BJ (cell line): Measurements from ENCODE around the gene GFI1. TPM values are rescaled to one million over a fixed set of nuclear protein-coding genes. Genes with fewer than 3 reads are reported as not detected.

Experiments used
- CTCF ChIA-PET: fragments of 350-600 bp; formaldehyde crosslinking; extraction: SDS; loops from one replicate; lab custom pipeline; 2021; ENCODE audit warnings: antibody characterized with exemption, inconsistent platforms; lab: Yijun Ruan, JAX
- POLR2A ChIA-PET: fragments of 300-600 bp; sonication (Branson Sonifier 250); formaldehyde crosslinking; extraction: SDS; loops from one replicate; lab custom pipeline; 2021; ENCODE audit warnings: antibody characterized with exemption; lab: Charles Lee
- DNase-seq: peaks from one replicate; pipeline ENCODE4 v3.0.0-alpha.2; 2011; ENCODE audit warnings: low read depth
- H3K27me3 ChIP-seq: 2 replicates; pipeline ENCODE4 v1.6.0; 2011; ENCODE audit warnings: low read length; ENCODE audit not compliant: control insufficient read depth, insufficient read depth
- H3K36me3 ChIP-seq: 2 replicates; pipeline ENCODE4 v1.5.1; 2011; ENCODE audit warnings: low read length; ENCODE audit not compliant: control insufficient read depth, insufficient read depth
- H3K4me3 ChIP-seq: 2 replicates; pipeline ENCODE4 v1.5.1; 2011; ENCODE audit warnings: low read depth, mild to moderate bottlenecking, control low read depth, low read length
- polyA plus RNA-seq: library from polyadenylated mRNA; depleted of rRNA; stranded (reverse); fragments of >200 nt; gene quantifications from 2 replicates; pipeline ENCODE4 v1.2.3, GENCODE V29; 2011
- TF ChIP-seq, protein P1 (sequence below): IDR thresholded peaks from 2 replicates; pipeline ENCODE4 v1.5.1; 2011; ENCODE audit warnings: low read depth, mild to moderate bottlenecking, control low read depth, inconsistent platforms, low read length, moderate library complexity; ENCODE audit not compliant: insufficient read depth

The GFI1 gene
- polyA plus RNA-seq, 1 experiment, result 0.07 TPM

DNA sequence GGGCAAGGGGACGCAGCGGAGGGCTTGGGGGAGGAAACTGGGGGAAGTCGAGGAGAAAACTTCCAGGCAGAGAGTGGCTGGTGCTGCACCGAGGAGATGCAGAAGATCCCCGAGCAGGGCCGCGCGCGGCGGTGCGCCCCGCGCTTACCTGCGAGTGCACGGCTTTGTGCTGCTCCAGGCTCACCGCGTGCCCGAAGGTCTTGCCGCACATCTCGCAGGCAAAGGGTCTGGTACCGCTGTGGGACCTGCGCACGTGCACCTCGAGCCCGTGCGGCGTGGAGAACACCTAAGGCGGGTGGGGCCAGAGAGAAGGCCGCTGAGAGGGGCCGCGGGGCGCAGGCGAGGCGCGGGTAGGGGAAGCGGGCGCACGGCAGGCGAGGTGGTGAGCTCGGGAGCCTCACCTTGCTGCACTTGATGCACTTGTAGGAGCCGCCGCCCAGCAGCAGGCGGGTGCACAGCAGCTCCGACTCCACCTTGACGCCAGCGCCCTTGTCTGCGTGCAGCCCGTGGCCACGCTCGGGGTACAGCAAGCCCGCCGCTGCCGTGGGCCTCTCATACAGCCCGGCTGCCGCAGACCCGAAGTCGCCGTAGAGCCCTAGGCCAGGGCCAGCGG, 6.4 kb downstream of the GFI1 start:
- TF ChIP-seq, protein P1, sequence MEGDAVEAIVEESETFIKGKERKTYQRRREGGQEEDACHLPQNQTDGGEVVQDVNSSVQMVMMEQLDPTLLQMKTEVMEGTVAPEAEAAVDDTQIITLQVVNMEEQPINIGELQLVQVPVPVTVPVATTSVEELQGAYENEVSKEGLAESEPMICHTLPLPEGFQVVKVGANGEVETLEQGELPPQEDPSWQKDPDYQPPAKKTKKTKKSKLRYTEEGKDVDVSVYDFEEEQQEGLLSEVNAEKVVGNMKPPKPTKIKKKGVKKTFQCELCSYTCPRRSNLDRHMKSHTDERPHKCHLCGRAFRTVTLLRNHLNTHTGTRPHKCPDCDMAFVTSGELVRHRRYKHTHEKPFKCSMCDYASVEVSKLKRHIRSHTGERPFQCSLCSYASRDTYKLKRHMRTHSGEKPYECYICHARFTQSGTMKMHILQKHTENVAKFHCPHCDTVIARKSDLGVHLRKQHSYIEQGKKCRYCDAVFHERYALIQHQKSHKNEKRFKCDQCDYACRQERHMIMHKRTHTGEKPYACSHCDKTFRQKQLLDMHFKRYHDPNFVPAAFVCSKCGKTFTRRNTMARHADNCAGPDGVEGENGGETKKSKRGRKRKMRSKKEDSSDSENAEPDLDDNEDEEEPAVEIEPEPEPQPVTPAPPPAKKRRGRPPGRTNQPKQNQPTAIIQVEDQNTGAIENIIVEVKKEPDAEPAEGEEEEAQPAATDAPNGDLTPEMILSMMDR, result no peak
- no peaks in the 10 kb centered on the region for H3K36me3 ChIP-seq
- no peak overlapping the region for H3K4me3 ChIP-seq
- DNase-seq, result no peak
- H3K27me3 ChIP-seq, result peaks cover 70% of the 10 kb centered on the region
- POLR2A ChIA-PET, result no interaction called here
- CTCF ChIA-PET, result no interaction called here

DNA sequence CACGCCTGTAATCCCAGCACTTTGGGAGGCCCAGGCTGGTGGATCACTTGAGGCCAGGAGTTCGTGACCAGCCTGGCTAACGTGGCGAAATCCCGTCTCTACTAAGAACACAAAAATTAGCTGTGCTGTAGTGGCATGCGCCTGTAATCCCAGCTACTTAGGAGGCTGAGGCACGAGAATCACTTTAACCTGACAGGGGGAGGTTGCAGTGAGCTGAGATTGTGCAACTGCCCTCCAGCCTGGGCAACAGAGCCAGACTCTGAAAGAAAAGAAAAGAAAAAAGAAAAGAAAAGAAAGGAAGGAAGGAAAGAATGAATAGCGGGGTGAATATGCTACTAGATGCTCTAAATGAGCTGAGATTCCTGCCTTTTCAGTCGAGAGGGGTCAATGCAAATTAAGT, 7.1 kb downstream of the GFI1 start:
- Histone ChIP-seq H3K27me3 (peaks cover 63% of the 10 kb centered on the region), H3K4me3 (no peak overlapping the region)
- TF ChIP-seq, protein P1, result no peak

DNA sequence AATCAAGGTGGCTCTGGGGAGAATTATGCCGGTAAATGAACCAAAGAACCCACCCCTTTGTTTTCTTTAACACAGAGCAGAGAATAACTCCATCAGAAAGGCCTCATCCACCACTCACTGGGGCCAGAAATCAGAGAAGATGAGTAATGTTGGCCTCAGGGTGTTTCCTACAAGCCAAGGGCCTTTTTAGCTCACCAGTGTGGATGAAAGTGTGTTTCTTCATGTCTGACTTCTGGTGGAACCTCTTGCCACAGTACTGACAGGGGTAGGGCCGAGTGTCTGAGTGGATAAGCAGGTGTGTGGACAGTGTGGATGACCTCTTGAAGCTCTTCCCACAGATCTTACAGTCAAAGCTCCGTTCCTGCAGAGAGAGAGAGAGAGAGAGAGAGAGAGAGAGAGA, 8.3 kb downstream of the GFI1 start:
- Histone ChIP-seq H3K4me3 (no peak overlapping the region), H3K36me3 (no peaks in the 10 kb centered on the region), H3K27me3 (peaks cover 53% of the 10 kb centered on the region)
- TF ChIP-seq, protein P1, result no peak
- ChIA-PET CTCF (no interaction called here), POLR2A (no interaction called here)
- DNase-seq, result no peak

More for the DNA sequence above, 7.1 kb downstream of the GFI1 start:
- POLR2A ChIA-PET, result no interaction called here
- no peak for DNase-seq
- CTCF ChIA-PET, result no interaction called here
- H3K36me3 ChIP-seq, result no peaks in the 10 kb centered on the region

DNA sequence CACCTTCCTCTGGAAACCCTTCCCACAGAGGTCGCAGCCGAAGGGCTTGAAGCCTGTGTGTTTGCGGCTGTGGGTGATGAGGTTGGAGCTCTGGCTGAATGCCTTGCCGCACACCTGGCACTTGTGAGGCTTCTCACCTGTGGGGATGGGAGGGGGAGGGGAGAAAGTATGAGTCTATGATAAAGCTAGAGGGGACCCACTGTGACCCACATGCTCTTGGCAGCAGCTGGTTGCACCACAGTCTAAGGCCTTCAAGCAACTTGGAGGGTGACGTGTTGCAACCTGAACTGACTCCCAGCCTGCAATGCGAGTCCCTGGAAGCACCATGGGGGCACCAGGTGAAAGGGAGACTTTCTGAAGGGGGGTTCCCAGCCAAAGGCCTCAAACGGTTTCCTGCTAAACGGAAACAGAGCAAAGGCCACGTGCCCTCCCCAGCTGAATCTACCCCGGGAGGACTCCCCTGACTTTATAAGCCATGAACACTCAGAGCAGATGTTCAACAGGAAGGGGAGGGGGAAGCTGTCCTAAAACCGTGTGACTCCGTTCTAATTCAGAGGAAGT, 10.6 kb downstream of the GFI1 start:
- H3K36me3 ChIP-seq, result no peaks in the 10 kb centered on the region
- TF ChIP-seq, protein P1, result no peak
- H3K27me3 ChIP-seq, result peaks cover 37% of the 10 kb centered on the region
- ChIA-PET CTCF (no interaction called here), POLR2A (no interaction called here)
- H3K4me3 ChIP-seq, result no peak overlapping the region
- DNase-seq, result no peak

DNA sequence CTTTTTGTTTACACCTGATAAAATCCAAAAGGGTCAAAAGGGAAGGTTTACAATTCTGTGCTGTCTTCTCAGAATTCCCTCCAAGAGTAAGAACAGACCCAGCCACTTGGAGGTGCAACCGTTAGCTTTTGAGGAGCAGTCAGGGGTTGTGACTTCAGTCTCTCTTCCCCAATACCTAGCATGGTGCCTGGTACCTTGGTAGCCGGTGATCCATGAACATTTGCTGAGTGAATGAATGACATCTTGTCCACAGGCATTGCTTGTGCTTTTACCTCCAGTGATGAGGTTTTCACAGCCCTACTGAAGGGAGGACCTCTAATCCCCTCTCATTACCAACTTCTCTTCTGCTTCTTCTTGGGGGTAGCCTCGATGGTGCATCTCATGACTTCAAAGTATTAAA, 11.7 kb downstream of the GFI1 start:
- CTCF ChIA-PET, result interaction anchor here (1.2 kb wide), 1 partner anchor 12 kb away, joined by 4 read pairs; the partner anchor contains the start of gene GFI1
- no peak overlapping the region for H3K4me3 ChIP-seq
- POLR2A ChIA-PET, result no interaction called here
- TF ChIP-seq, protein P1, result no peak
- H3K27me3 ChIP-seq, result peaks cover 28% of the 10 kb centered on the region
- no peaks in the 10 kb centered on the region for H3K36me3 ChIP-seq
- no peak for DNase-seq
